ENCODE data around the gene CYP2U1. TPM values are rescaled to one million over a fixed set of nuclear protein-coding genes. Genes with fewer than 3 reads are reported as not detected.

CYP2U1 gene
- polyA plus RNA-seq, 1 of the 3 experiments (the other 2 are of a cell fraction) = 2.0 TPM

DNA sequence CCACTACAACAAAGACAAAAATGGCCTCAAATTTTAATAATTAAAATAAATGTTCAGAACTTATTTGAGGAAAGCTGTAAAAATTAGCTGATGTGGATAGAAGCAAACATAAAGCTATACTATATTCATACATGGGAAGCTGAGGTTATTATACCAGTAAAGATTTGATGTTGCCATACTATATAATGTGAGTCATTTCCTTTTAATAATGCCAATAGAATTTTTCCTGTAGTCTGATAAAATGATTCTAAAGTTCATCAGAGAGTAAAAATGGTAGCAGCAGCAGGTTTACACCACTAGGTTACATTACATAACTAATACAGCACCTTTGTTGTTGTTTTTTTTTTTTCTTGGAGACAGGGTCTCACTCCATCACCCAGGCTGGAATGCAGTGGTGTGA is 45.5 kb upstream of the CYP2U1 start:
- ChIA-PET POLR2A (no interaction called here), CTCF (interaction anchor here (2.2 kb wide), 1 partner anchor 10 kb away, joined by 5 read pairs; no protein-coding TSS in a partner anchor)
- Histone ChIP-seq H3K4me2 (no peak overlapping the region), H3K9me2 (no peaks in the 10 kb centered on the region), H3K27ac (ENCODE audit: low read depth in 2 of 2, low read length in 1 of 2) (no peak overlapping the region), H3K79me2 (ENCODE audit: insufficient read depth) (no peaks in the 10 kb centered on the region), H3F3A (replicated peaks; ENCODE audit: insufficient read depth) (no peaks in the 10 kb centered on the region), H3K4me1 (ENCODE audit: control insufficient read depth in 1 of 2, insufficient read depth in 2 of 2, low read depth in 1 of 2, low read length in 1 of 2) (no peaks in the 10 kb centered on the region), H3K4me3 (ENCODE audit: low read depth in 2 of 2, low read length in 1 of 2) (no peak overlapping the region), H3K9me3 (peaks cover 17% of the 10 kb centered on the region), H3K36me3 (replicated peaks in 1 of 2; ENCODE audit: control insufficient read depth in 1 of 2, insufficient read depth in 2 of 2, low read length in 1 of 2) (no peaks in the 10 kb centered on the region), H3K9ac (no peak overlapping the region), H2AFZ (ENCODE audit: low read depth) (no peak overlapping the region), H4K20me1 (ENCODE audit: insufficient read depth) (no peaks in the 10 kb centered on the region), H3K27me3 (ENCODE audit: insufficient read depth) (no peaks in the 10 kb centered on the region)
- no peak for DNase-seq
- no peak for TF ChIP-seq FOXM1 (IDR thresholded peaks at IDR 0.05; ENCODE audit: low read depth)
- no peak for TF ChIP-seq YY1 (IDR thresholded peaks at IDR 0.05; ENCODE audit: low read depth)
- TF ChIP-seq MXI1 (IDR thresholded peaks at IDR 0.05; ENCODE audit: low read depth, low read length) = no peak
- no peak for TF ChIP-seq MEF2A (IDR thresholded peaks at IDR 0.05; ENCODE audit: borderline replicate concordance, low read depth)
- TF ChIP-seq FOXJ3 (CRISPR knock-in tag; IDR thresholded peaks at IDR 0.05) = no peak
- no peak for TF ChIP-seq TCF12 (IDR thresholded peaks at IDR 0.05)
- no peak for TF ChIP-seq TAF1 (IDR thresholded peaks at IDR 0.05; ENCODE audit: borderline replicate concordance, low read depth, low read length)
- no peak for TF ChIP-seq RFX5 (IDR thresholded peaks at IDR 0.05; ENCODE audit: low read length)
- TF ChIP-seq, protein P1, sequence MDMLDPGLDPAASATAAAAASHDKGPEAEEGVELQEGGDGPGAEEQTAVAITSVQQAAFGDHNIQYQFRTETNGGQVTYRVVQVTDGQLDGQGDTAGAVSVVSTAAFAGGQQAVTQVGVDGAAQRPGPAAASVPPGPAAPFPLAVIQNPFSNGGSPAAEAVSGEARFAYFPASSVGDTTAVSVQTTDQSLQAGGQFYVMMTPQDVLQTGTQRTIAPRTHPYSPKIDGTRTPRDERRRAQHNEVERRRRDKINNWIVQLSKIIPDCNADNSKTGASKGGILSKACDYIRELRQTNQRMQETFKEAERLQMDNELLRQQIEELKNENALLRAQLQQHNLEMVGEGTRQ (IDR thresholded peaks at IDR 0.05; ENCODE audit: borderline replicate concordance, low read depth, low read length) = no peak
- no peak for TF ChIP-seq SIN3A (IDR thresholded peaks at IDR 0.05; ENCODE audit: borderline replicate concordance, low read depth, low read length)
- no peak for TF ChIP-seq TEAD4 (IDR thresholded peaks at IDR 0.05; ENCODE audit: borderline replicate concordance, insufficient read depth)
- no peak for TF ChIP-seq NFIC (IDR thresholded peaks at IDR 0.05; ENCODE audit: borderline replicate concordance)
- TF ChIP-seq, protein P2, sequence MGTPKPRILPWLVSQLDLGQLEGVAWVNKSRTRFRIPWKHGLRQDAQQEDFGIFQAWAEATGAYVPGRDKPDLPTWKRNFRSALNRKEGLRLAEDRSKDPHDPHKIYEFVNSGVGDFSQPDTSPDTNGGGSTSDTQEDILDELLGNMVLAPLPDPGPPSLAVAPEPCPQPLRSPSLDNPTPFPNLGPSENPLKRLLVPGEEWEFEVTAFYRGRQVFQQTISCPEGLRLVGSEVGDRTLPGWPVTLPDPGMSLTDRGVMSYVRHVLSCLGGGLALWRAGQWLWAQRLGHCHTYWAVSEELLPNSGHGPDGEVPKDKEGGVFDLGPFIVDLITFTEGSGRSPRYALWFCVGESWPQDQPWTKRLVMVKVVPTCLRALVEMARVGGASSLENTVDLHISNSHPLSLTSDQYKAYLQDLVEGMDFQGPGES (IDR thresholded peaks at IDR 0.05; ENCODE audit: low read depth, low read length) = no peak

DNA sequence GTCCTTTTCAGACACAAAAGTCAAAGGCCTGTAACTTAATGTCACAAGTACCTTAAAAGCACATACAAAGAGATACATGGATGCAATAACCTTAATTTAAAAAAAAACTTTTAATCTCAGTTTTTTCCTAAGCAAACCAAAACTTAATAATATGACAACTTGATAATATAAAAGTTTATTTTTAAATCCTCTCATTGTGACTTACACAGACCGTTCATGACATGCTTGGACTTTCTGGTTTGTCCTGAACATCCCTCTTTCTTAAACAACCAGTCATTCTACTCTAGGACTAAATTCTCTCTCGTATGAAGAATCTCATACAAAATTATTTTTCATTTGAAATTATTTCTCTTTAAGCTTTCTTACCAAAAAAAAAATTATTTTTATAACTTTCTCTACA is 43.1 kb upstream of the CYP2U1 start:
- DNase-seq = no peak
- no peaks in the 10 kb centered on the region for H3F3A ChIP-seq (replicated peaks; ENCODE audit: insufficient read depth)
- no peaks in the 10 kb centered on the region for H3K36me3 ChIP-seq (replicated peaks in 1 of 2; ENCODE audit: control insufficient read depth in 1 of 2, insufficient read depth in 2 of 2, low read length in 1 of 2)
- no peaks in the 10 kb centered on the region for H3K9me2 ChIP-seq
- no peak overlapping the region for H3K9ac ChIP-seq
- TF ChIP-seq TCF12 (IDR thresholded peaks at IDR 0.05) (no peak), CHD2 (IDR thresholded peaks at IDR 0.05; ENCODE audit: low read length, partially characterized antibody) (no peak), EZH2phosphoT487 (IDR thresholded peaks at IDR 0.05; ENCODE audit: borderline replicate concordance, low read depth) (no peak), YY1 (IDR thresholded peaks at IDR 0.05; ENCODE audit: low read depth) (no peak), EP300 (IDR thresholded peaks at IDR 0.05; ENCODE audit: borderline replicate concordance in 1 of 2, low read depth in 1 of 2, low read length in 1 of 2) (no peak), RCOR1 (IDR thresholded peaks at IDR 0.05; ENCODE audit: low read length) (no peak), RFX5 (IDR thresholded peaks at IDR 0.05; ENCODE audit: low read length) (no peak), NRF1 (IDR thresholded peaks at IDR 0.05; ENCODE audit: low read depth, low read length) (no peak)
- TF ChIP-seq, protein P2 (IDR thresholded peaks at IDR 0.05; ENCODE audit: low read depth, low read length) = no peak
- TF ChIP-seq, protein P3, sequence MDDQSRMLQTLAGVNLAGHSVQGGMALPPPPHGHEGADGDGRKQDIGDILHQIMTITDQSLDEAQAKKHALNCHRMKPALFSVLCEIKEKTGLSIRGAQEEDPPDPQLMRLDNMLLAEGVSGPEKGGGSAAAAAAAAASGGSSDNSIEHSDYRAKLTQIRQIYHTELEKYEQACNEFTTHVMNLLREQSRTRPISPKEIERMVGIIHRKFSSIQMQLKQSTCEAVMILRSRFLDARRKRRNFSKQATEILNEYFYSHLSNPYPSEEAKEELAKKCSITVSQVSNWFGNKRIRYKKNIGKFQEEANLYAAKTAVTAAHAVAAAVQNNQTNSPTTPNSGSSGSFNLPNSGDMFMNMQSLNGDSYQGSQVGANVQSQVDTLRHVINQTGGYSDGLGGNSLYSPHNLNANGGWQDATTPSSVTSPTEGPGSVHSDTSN (IDR thresholded peaks at IDR 0.05) = no peak
- TF ChIP-seq, protein P4, sequence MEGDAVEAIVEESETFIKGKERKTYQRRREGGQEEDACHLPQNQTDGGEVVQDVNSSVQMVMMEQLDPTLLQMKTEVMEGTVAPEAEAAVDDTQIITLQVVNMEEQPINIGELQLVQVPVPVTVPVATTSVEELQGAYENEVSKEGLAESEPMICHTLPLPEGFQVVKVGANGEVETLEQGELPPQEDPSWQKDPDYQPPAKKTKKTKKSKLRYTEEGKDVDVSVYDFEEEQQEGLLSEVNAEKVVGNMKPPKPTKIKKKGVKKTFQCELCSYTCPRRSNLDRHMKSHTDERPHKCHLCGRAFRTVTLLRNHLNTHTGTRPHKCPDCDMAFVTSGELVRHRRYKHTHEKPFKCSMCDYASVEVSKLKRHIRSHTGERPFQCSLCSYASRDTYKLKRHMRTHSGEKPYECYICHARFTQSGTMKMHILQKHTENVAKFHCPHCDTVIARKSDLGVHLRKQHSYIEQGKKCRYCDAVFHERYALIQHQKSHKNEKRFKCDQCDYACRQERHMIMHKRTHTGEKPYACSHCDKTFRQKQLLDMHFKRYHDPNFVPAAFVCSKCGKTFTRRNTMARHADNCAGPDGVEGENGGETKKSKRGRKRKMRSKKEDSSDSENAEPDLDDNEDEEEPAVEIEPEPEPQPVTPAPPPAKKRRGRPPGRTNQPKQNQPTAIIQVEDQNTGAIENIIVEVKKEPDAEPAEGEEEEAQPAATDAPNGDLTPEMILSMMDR (IDR thresholded peaks at IDR 0.05) = no peak
- TF ChIP-seq, protein P1 (IDR thresholded peaks at IDR 0.05; ENCODE audit: borderline replicate concordance, low read depth, low read length) = no peak
- H3K4me2 ChIP-seq = no peak overlapping the region
- WGBS (ENCODE audit: low lambda C conversion rate) = 6% methylated on average over 2 of the region's 2 CpGs
- no peaks in the 10 kb centered on the region for H4K20me1 ChIP-seq (ENCODE audit: insufficient read depth)
- H3K27ac ChIP-seq (ENCODE audit: low read depth in 2 of 2, low read length in 1 of 2) = no peak overlapping the region
- H3K79me2 ChIP-seq (ENCODE audit: insufficient read depth) = no peaks in the 10 kb centered on the region
- H3K27me3 ChIP-seq (ENCODE audit: insufficient read depth) = no peaks in the 10 kb centered on the region
- ChIA-PET CTCF (no interaction called here), POLR2A (no interaction called here)
- H3K4me1 ChIP-seq (ENCODE audit: control insufficient read depth in 1 of 2, insufficient read depth in 2 of 2, low read depth in 1 of 2, low read length in 1 of 2) = no peaks in the 10 kb centered on the region
- no peak overlapping the region for H2AFZ ChIP-seq (ENCODE audit: low read depth)
- H3K4me3 ChIP-seq (ENCODE audit: low read depth in 2 of 2, low read length in 1 of 2) = no peak overlapping the region
- peaks cover 17% of the 10 kb centered on the region for H3K9me3 ChIP-seq
